Activated CD8-positive, alpha-beta memory T cell treated with anti-CD3 and anti-CD28 coated beads, Interleukin-2, amount 50 U/mL, for 48 hours (primary cell): ENCODE measurements around the gene HSFX4.
"Not testable (repeated sequence)": the region's sequence is repeated elsewhere in the genome, so short reads cannot be mapped to it uniquely, and the experiment has no call there.

Source experiments
- DNase-seq: peaks from one replicate; pipeline ENCODE4 v3.0.0-alpha.2; 2020

HSFX4 gene

DNA sequence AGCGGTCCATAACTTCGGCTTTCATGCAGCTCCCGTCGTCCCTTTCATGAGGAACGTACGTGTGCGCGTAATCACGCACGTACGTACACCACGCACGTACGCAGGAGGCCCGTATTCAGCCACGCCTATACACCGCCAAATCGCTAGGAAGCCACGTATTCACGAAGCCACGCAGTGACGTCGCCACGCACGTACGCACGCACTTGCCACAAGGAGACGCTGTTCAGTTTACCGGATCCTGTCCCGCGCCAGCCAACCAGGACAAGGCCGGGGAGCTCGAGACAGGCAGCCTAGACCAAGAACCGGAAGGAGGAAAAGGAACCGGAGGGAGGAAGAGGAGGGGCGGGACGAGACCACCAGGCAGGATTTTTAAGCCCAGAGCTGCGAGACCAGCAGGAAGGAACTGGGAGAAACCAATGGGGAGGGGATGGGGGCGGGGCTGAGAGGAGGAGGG lies 9.1 kb downstream of the HSFX4 start, which contains the start of gene EOLA2:
Gene EOLA2, minus strand, starts transcription at position 65 of the 454 bp plus-strand sequence. CDS start 4,617 bp downstream, outside the sequence.
- DNase-seq, result peak; percentile 90

DNA sequence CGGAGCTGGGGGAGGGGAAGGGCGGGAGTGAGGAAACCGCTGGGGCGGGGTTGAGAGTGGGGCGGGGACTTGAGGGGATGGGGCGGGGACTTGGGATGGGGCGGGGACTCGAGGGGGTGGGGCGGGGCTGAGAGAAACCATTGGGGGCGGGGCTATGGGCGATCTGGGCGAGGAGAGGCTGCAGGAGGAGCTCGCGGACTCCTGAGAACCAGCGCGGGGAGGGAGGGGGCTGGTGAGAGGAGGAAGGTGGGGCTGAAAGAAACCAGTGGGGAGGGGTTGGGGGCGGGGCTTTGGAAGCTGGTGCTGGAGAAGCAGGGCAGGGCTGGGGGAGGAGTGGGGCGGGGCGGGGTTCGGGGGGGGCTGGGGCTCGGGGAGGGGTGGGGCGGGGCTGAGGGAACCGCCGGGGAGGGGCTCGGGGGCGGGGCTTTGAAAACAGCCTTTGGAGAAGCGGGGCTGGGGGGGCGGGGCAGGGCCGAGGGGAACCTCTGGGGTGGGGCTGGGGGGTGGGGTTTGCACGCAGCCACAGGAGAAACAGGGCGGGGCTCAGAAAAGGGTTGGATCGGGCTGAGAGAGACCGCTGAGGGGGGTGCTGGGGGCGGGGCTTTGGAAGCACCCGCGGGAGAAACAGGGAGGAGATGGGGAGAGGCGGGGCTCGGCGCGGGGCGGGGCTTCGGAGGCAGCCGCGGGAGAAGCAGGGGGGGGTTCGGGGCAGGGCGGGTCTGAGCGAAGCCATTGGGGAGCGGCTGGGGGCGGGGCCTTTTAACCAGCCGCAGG lies 9.7 kb downstream of the HSFX4 start:
- peak; percentile 89 for DNase-seq

DNA sequence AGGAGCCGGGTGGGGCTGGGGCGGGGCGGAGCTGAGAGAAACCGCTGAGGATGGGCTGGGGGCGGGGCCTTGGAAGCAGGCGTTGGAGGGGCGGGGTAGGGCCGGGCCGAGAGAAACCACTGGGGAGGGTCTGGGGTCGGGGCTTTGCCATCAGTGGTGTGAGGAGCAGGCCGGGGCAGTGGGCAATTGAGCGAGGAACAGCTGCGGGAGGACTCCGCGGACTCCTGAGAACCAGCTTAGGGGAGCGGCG lies 10.2 kb downstream of the HSFX4 start:
- DNase-seq, result no peak

DNA sequence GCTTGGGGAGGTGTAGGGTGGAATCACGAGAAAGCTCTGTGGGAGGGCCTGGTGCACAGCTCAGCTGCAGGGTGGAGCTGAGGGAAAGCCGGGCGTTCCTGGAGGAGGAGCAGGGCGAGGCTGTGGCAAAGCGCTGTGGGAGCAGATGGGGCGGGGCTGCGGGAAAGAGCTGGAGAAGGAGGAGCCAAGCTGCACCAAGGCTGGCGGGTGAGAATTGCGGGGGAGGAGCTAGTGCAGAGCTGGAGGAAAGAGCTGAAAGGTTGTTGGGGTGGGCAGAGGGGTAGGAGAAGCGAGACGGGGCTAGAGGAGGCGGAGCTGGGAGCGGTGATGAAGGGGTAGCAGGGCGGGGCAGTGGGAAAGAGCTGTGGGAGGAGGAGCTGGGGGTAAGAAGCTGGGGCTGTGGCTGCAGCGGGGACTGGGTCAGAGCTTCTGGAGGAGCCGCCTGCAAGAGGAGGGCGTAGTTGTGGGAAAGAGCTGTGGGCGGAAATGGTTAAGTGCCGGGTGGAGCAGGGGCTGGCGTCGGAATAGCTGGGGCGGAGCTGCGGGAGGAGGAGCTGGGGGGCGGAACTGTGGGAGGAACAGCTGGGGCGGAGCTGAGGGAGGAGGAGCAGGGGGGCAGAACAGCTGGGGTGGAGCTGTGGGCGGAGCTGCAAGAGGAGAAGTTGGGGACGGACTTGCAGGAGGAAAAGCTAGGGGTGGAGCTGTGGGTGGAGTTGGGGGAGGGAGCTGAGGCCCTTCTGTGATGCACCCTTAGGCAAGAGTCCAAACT lies 10.7 kb downstream of the HSFX4 start:
- DNase-seq, result peak; percentile 88

DNA sequence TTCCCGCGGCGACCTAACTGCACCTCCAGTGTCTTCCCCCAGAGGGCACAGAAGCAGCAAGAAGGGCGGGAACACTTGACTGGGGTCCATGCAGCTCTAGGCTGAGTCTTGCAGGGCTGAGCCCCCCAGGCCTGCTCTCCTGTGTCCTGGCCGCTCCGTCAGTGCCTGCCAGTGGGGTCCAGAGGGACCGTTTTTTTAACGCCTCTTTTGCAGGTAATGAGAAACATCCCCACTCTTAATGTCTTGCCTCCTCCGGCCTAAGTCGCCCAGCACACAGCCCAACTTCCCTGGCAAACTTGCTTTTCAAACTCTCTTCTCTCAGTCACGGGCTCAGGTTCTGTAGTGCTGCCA lies 11.3 kb downstream of the HSFX4 start:
- DNase-seq, result not testable (repeated sequence)

DNA sequence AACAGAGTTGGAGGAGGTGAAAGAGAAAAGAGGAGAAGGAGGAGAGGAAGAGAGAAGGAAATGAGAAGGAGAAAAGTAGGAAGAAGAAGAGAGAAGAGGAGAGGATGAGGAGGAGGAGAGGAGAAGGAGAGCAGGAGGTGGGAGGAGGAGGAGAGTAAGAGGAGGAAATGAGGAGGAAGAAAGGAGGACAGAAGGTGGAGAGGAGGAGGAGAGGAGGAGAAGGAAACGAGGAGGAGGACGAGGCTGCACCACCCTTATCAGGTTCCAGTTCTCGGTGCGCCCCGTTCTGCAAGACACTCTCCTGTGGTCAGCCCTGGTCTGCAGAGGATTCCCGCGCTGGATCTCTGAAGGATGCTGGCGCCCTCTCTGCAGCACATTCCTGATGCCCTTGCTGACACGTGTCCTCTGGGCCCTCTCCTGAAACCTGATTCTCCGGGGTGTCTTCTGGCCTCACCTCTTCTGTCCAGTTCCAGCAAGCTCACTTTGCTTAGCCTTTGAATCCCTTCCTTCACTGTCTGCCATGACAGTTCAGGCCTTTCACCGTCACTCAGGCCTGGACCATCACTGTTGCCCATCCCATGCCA lies 15.8 kb downstream of the HSFX4 start:
- DNase-seq, result not testable (repeated sequence)

DNA sequence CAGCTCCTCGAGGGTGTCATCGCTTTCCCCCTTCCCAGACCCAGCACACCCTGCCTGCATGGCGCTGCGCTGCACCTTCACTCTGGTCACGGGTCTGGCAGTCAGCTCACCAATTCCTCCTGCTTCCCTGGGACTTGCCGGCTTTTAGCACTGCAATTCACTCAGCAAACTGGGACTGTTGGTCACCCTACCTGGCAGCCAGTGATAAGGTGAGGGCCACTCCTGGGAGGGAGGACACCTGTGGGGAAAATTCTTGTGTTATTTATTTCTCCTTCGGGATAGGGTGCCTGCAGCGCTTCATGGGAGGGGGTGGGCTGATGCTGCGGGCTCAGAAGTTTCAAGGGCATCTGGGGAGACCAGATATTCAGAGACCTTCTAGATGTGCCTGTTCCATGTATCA lies 16.4 kb downstream of the HSFX4 start:
- DNase-seq, result not testable (repeated sequence)

DNA sequence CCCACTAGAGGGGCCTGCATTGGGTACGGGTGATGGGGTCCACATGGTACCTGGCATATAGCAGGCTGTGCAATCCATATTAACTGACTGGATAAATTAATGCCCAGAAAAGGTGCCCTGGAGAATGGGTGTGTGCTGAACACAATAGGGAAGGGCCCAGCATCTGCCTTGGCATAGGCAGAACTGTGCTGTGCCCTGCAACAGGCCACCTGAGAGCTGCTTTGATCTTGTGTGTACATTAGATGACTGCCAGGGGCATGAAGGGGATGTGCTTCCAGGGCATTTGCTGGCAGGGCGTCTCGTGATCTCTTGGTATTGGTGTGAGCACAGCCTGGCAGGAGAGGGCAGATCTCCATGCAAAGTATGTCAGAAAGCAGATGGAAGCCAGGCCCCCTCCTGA lies 17.6 kb downstream of the HSFX4 start:
- not testable (repeated sequence) for DNase-seq

DNA sequence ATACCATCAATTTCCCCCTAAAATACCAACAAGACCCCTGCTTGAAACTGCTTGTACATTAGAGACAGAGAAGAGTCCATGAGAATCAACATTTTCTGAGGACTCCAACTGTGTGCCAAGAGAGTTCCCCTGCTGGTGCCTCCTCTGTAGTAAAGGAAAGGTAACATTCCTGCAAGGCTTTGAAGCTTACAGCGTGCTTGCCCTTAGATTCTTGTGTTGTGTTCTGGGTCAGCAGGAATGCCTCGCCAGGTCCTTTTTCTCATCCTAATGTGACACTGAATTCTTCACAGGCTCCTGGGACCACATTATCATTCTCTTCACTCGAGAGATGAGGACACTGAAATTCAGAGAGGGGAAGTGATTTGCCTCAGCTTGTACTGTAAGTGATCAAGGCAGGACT lies 18.6 kb downstream of the HSFX4 start:
- no peak for DNase-seq

DNA sequence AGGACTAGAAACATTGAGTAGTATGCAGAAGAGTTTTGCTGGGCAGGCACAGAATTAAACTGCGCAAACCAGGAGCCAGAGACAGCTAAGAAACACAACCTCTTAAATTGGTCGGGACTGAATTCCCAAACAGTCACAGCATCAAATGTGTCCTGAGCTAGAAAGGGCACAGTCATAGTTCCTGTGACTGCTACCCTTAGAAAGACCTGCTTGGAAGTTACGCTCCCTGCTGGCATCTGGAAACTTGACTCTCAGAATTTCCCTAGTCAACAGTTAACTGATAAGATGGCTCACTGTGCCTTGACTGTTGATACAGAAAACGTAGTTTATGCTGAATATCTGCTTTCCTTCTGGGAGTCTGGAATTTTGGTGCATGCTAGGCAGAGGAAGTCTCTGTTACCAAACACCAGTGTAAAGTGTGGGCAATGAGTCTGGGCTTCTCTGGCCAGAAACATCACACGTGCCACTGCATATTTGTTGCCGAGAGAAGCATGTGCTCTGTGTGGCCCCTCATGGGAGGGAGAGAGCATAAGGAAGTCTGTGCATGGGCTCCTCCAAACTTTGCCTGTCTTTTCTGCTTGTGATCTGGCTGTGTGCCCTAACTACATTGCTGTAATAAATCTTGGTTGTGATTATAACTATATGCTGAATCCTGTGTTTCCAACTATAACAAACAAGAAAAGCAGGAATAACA lies 20.5 kb downstream of the HSFX4 start:
- DNase-seq, result no peak

DNA sequence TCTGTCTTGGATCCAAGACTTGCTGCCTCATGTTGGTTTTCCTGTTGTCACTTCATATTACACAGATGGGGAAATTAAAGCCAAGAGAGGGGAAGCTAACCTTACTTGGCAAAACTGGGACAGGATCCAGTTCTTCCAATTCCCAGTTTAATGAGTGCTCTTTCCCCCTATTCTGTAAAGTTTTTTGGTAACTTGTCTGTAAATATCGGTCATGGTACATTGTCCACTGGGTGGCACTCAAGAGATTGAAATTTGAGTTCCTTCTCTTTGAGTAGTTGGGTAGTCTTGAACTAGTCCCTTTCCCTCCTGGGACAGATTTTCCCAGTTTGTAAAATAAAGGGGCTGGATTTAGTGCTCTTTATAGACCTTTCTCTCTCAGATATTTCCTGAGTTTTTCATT lies 21.3 kb downstream of the HSFX4 start:
- no peak for DNase-seq

DNA sequence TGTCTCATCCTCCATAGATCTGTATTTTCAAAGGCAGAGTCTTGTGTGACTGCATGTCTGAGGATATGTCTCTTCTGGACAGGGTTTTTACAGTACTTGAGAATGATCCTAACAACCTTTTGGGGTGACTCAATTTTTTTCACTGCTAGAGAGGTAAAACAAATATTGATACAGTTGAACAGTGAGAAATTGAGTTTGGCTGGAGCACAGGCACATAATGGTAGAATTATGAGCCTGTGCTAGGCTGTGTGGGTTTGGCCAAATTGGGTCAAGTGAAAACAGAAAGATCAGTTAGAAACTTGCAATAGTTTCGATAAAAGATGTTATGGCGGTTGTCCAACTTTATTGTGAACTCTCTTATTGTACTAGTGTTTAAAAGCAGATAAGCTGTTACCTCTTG lies 32.2 kb downstream of the HSFX4 start:
- DNase-seq, result no peak

DNA sequence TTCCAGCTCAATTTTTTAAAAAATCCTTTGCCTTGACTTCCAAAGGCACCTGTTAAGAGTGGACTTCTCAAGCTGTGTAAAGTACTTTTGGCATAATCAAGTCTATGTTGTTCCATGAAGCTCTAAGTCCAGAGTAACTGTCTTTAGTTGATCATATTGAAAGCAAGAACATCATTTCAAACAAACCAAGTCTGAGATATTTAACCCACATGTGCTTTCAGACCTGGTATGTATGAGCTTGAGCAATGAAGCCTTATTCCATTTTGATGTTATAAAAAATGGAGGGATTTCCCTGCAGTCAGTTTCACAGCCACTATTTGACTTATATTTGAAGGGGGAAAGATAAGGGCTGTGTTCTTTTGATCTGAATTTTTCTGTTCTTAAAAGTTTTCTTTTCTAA lies 32.6 kb downstream of the HSFX4 start:
- no peak for DNase-seq

DNA sequence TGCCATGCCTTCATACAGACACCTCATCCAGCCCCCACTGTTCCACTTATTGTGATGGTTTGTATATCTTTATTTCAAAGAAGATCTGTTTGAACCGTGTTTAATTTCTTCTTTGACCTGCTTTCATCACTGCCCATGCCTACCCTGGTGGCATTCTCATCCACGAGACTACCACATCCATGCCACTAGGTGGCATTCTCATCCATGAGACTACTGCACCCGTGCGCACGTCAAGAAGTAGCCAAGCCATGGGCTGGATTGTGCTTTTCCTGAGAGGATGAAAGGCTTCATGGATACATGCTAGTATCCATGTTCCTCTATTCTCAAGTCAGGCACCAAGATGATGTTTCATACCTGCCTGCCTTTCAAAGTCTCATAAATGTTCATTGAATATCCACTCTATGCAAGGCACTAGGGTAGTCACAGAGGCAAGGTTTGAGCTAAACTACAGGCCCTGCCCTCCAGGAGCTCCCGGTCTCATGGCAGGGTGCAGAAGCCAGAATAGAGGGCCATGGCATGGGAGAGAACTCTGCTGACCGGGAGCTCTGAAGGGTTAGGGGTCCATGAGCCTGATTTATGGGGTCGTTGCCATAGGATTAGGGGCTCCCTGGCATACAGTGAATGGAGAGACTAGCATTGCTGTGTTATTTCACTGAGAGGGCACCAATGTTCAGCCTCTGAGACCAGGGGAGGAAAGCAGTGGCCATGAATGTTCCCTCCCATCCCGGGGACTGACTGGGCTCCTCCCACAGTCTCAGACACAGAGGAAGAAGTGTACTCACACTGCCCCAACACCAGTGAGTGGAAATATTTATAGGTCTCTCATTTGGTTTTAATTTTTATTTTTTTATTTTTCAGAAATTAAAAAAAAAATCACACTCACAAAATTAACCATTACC lies 33.7 kb downstream of the HSFX4 start:
- DNase-seq, result no peak

DNA sequence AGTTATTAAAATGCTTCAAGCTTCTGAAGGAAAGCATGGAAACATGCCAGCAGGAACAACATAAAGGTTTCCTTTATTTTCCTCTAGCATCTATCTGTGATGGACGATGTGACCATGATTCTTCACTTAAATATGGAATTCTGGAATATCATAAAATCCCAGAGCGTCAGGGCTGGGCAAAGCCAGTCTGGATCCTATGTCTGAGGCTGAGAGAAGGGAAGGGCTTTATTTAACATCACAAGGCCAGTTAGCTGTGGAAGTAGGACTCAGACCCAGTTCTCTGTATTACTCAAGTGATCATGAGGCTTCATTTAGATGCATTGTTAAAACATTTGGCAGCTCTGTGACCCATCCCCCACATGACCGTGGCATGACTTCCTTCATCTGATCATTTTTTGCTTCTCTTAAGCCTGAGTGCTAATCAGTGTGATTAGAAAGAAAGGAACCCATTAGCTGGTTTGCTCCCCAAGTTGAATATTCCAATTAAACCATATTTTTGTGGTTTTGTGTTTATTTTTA lies 49.8 kb downstream of the HSFX4 start:
- no peak for DNase-seq
